GM10266 (cell line): ENCODE measurements around the gene MED15.
"Not testable (repeated sequence)": the region's sequence is repeated elsewhere in the genome, so short reads cannot be mapped to it uniquely, and the experiment has no call there.

Source experiments
- DNase-seq: peaks from one replicate; pipeline ENCODE4 v3.0.0; 2012; ENCODE audit errors: extremely low spot score
- CTCF ChIP-seq: IDR thresholded peaks from 2 replicates; pipeline ENCODE4 v1.5.1; 2012; ENCODE audit warnings: mild to moderate bottlenecking, low read depth; ENCODE audit not compliant: control insufficient read depth, insufficient read depth; ENCODE audit errors: missing control alignments

The MED15 gene

GRCh38 chr22:20464912-20465758, 42.3 kb upstream of the MED15 start:
- no peak for DNase-seq
- TF ChIP-seq CTCF, result no peak

DNA sequence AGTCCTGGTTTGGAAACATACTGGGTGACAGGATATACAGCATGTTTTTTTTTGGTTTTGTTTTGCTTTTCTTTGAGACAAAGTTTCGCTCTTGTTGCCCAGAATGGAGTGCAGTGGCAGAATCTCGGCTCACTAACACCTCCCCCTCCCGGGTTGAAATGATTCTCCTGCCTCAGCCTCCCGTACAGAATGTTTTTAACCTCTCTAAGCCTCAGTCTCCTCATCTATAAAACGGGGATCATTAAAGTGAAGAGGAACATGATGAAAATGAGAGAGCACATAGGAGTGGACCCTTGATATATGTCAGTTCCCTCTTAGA, 41.7 kb upstream of the MED15 start:
- TF ChIP-seq CTCF, result no peak
- DNase-seq, result no peak

- no peak for TF ChIP-seq CTCF
- DNase-seq, result no peak
Measured at GRCh38 chr22:20466659-20467379, 40.6 kb upstream of the MED15 start.

DNA sequence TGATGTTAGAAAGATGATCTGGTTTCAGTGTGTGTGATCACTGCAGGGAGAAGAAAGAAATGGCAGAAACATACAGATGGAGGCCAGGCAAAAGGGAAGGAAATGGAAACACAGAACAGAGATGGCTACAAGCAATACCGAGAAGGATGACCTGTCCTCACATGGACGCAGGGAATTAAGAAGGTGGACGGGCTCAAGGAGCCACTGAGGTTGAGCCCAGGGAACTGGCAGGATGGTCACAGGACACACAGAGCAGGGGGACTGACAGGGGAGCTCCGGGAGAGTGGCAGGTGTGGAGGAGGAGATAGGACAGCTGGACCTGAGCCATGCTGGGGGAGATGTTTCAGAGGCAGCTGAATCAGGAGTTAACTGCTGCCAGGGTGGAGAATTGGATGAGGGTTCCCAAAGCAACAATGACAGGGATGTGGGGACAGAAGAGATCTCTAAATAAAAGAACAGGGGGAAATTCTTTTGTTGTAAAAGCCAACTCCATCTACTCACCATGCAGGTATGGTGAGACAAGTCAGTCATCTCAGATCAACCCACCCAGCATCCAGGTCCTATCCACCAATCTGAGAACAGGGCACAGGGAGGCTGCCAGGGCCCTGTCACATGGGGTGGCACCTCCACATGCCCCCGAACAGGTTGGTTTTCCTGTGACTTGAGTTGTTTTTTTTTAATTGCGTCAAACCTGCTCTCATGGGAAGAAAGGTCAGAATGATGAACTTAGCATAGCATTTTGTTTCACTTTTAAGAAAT, 38.1 kb upstream of the MED15 start:
- DNase-seq, result no peak
- no peak for TF ChIP-seq CTCF

DNA sequence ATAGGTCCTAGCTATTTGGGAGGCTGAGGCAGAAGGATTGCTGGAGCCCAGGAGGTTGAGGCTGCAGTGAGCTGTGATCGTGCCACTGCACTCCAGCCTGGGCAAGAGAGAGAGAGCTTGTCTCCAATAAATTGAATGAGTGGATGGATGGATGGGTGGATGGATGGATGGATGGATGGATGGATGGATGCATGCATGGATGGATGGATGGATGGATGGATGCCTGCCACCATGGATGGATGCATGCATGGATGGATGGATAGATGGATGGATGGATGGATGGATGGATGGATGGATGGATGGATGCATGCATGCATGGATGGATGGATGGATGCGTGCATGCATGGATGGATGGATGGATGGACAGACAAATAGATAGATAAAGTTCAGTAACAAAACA, 36.9 kb upstream of the MED15 start:
- not testable (repeated sequence) for DNase-seq

- no peak for DNase-seq
- no peak for TF ChIP-seq CTCF
Measured at GRCh38 chr22:20471126-20471833, 36.1 kb upstream of the MED15 start.

DNA sequence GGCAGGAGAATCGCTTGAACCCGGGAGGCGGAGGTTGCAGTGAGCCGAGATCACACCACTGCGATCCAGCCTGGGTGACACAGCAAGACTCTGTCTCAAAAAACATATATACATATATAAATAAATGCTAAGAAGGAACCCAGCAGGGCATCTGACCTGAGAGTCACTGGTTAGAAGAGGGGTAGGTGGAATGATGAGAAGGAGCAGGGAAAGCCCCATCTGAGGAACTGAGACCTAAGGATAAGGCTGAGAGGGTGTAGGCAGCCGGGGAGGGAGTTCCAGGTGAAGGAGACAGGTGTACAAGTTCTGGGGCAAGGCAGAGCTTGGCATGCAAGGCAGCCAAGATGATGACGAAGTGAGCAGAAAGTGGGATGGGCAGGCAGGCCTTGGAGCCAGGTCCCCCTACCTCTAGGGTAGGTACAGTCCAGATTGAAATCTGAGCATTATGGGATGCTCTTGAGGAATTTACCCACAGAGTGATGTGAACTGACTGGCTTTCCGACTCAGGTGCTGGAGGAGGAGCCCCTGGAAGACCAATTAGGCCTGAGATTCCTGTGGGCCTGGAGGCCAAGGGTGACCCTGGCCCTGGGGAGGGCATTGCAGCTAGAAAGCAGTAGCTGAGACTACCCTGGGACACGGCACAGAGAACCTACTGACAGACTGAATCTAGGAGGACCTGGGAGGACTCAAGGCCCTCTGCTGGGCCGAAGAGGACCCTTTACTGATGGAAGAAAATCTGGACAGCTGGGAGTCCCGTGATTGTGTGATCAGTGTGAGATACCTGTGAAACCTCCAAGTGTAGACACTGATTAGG, 34.6 kb upstream of the MED15 start:
- TF ChIP-seq CTCF, result no peak
- no peak for DNase-seq
